ENCODE data around the gene ZNF385A. TPM values are rescaled to one million over a fixed set of nuclear protein-coding genes. Genes with fewer than 3 reads are reported as not detected.

The ZNF385A gene
- total RNA-seq, 1 experiment from 2014 or later: 5.9 TPM

DNA sequence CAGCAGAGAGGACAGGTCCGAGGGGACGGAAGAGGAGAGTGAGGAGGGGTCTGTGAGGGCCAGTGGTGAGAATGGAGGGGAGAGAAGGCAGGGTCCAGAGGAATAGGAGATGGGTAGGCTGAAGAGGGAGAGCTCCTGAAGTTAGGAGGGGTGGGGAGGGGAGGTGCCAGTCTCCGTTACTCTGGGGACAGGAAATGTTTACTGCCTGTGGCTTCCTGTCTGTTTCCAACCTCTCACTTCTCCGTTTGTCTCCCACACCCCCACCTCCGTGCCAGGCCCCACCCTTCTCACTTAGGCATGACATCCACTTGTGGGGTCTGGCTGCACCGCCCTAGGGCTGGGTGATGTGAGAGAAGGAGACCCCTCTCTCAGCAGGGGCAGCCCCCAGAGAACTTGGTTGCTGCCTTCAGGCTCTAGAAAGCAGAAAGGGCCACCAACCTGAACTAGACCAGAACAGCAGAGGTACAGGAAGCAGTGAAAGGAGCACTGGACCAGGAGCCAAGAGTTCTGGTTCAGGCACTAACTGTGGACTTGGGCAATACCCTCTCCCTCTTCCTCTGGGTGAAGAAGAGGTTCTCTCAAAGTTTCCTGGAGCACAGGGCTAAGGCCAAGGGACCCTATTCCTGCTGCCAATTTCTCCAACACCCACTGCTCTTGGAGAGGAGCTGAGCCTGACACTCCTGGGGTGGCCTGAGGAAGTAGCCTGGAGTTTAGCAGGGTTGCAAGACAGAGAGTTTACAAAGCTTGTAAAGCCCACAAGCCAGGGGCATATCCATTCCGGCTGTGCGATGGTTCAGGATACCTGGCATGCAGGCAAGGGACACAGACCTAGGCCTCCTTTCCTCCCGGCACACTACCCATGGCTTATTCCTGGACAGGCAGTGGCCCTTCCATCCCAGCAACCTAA, 29.0 kb upstream of the ZNF385A start:
- no TSS peak for BruUV-seq (replicated peaks)
- Histone ChIP-seq H3K27ac (ENCODE audit: low read length) (0 out of 2 replicates have a peak overlapping the region, but pooled peaks have one; percentile 8), H3K4me3 (ENCODE audit: low read depth in 2 of 2, low read length in 2 of 2) (no peak overlapping the region), H3K4me1 (ENCODE audit: control insufficient read depth, insufficient read depth, low read length) (peaks cover 24% of the 10 kb centered on the region), H3K36me3 (ENCODE audit: control insufficient read depth, insufficient read depth, low read length) (no peaks in the 10 kb centered on the region; the same call in 1 of the 2 replicates), H3K9me3 (ENCODE audit: control insufficient read depth, insufficient read depth, low read depth, low read length) (no peaks in the 10 kb centered on the region), H3K27me3 (ENCODE audit: control insufficient read depth, insufficient read depth, low read length) (no peaks in the 10 kb centered on the region)
- peak; percentile 27; the same call in 1 of the 2 replicates for ATAC-seq
- intact Hi-C loops (cut with micrococcal nuclease; ENCODE audit: unreplicated experiment): no loop called here
- POLR2A ChIA-PET: no interaction called here
- in situ Hi-C loops (cut with HindIII; ENCODE audit: low pct_unique_long_range_greater_than_20kb, low sequenced_read_pairs): no loop called here
- CTCF ChIA-PET: interaction anchor here (0.7 to 1.0 kb wide), 7 partner anchors 10 to 266 kb away, joined by 3 to 6 read pairs (median 3); no protein-coding TSS in a partner anchor
- TF ChIP-seq TCF7L2 (IDR thresholded peaks at IDR 0.05; ENCODE audit: low read depth, low read length) (no peak), POLR2AphosphoS5 (IDR thresholded peaks at IDR 0.05; ENCODE audit: low read depth, low read length) (no peak), SIN3A (IDR thresholded peaks at IDR 0.05; ENCODE audit: borderline replicate concordance, insufficient read depth, low read depth, low read length) (no peak)
- TF ChIP-seq, protein P1, sequence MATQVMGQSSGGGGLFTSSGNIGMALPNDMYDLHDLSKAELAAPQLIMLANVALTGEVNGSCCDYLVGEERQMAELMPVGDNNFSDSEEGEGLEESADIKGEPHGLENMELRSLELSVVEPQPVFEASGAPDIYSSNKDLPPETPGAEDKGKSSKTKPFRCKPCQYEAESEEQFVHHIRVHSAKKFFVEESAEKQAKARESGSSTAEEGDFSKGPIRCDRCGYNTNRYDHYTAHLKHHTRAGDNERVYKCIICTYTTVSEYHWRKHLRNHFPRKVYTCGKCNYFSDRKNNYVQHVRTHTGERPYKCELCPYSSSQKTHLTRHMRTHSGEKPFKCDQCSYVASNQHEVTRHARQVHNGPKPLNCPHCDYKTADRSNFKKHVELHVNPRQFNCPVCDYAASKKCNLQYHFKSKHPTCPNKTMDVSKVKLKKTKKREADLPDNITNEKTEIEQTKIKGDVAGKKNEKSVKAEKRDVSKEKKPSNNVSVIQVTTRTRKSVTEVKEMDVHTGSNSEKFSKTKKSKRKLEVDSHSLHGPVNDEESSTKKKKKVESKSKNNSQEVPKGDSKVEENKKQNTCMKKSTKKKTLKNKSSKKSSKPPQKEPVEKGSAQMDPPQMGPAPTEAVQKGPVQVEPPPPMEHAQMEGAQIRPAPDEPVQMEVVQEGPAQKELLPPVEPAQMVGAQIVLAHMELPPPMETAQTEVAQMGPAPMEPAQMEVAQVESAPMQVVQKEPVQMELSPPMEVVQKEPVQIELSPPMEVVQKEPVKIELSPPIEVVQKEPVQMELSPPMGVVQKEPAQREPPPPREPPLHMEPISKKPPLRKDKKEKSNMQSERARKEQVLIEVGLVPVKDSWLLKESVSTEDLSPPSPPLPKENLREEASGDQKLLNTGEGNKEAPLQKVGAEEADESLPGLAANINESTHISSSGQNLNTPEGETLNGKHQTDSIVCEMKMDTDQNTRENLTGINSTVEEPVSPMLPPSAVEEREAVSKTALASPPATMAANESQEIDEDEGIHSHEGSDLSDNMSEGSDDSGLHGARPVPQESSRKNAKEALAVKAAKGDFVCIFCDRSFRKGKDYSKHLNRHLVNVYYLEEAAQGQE (IDR thresholded peaks at IDR 0.05; ENCODE audit: insufficient read depth in 1 of 2, low read depth in 2 of 2, low read length in 1 of 2): no peak
- TF ChIP-seq, protein P2, sequence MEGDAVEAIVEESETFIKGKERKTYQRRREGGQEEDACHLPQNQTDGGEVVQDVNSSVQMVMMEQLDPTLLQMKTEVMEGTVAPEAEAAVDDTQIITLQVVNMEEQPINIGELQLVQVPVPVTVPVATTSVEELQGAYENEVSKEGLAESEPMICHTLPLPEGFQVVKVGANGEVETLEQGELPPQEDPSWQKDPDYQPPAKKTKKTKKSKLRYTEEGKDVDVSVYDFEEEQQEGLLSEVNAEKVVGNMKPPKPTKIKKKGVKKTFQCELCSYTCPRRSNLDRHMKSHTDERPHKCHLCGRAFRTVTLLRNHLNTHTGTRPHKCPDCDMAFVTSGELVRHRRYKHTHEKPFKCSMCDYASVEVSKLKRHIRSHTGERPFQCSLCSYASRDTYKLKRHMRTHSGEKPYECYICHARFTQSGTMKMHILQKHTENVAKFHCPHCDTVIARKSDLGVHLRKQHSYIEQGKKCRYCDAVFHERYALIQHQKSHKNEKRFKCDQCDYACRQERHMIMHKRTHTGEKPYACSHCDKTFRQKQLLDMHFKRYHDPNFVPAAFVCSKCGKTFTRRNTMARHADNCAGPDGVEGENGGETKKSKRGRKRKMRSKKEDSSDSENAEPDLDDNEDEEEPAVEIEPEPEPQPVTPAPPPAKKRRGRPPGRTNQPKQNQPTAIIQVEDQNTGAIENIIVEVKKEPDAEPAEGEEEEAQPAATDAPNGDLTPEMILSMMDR (IDR thresholded peaks at IDR 0.05): no peak
- no peak for DNase-seq (ENCODE audit: low read depth, low spot score)

DNA sequence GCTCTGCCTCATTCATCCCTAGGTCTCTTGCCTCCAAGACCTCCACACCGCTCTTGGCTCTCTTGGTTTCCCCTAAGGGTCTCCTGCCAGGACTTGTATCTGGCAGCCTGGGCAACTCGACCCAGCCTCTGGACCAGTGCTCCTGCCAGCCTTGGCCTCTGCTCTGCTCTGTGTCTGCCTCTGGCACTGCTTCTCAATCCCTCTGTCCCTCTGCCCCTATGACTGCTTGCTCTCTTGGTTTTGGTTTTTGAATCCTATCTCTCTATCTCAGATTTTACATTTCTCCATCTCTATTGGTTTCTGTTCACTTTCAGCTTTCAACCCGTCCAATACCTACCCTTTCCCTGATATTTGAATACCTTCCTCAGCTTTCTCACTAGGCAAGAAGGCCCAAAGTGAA, 28.3 kb upstream of the ZNF385A start:
- Histone ChIP-seq H3K27ac (ENCODE audit: low read length) (no peak overlapping the region), H3K36me3 (ENCODE audit: control insufficient read depth, insufficient read depth, low read length) (no peaks in the 10 kb centered on the region; the same call in 1 of the 2 replicates), H3K27me3 (ENCODE audit: control insufficient read depth, insufficient read depth, low read length) (no peaks in the 10 kb centered on the region), H3K4me3 (ENCODE audit: low read depth in 2 of 2, low read length in 2 of 2) (no peak overlapping the region), H3K4me1 (ENCODE audit: control insufficient read depth, insufficient read depth, low read length) (peaks cover 24% of the 10 kb centered on the region), H3K9me3 (ENCODE audit: control insufficient read depth, insufficient read depth, low read depth, low read length) (no peaks in the 10 kb centered on the region)
- BruUV-seq (replicated peaks): no TSS peak
- no peak for TF ChIP-seq SIN3A (IDR thresholded peaks at IDR 0.05; ENCODE audit: borderline replicate concordance, insufficient read depth, low read depth, low read length)
- TF ChIP-seq, protein P2 (IDR thresholded peaks at IDR 0.05): no peak
- TF ChIP-seq, protein P1 (IDR thresholded peaks at IDR 0.05; ENCODE audit: insufficient read depth in 1 of 2, low read depth in 2 of 2, low read length in 1 of 2): no peak
- CTCF ChIA-PET: interaction anchor here (0.8 to 1.0 kb wide), 2 partner anchors 9 to 13 kb away, joined by 3 read pairs; no protein-coding TSS in a partner anchor
- POLR2A ChIA-PET: no interaction called here
- ATAC-seq: no peak
- intact Hi-C loops (cut with micrococcal nuclease; ENCODE audit: unreplicated experiment): no loop called here
- in situ Hi-C loops (cut with HindIII; ENCODE audit: low pct_unique_long_range_greater_than_20kb, low sequenced_read_pairs): no loop called here
- no peak for DNase-seq (ENCODE audit: low read depth, low spot score)

Data from Panc1 (cell line).